H7 (cell line): ENCODE data around the gene PSAPL1. TPM values are rescaled to one million over a fixed set of nuclear protein-coding genes. Genes with fewer than 3 reads are reported as not detected.

Experiments used
- DNase-seq: peaks from one replicate; pipeline ENCODE4 v3.0.0; 2012
- H3K27me3 ChIP-seq: 2 replicates; pipeline ENCODE4 v1.6.0; 2011; ENCODE audit warnings: mild to moderate bottlenecking, low read length; ENCODE audit not compliant: control insufficient read depth, insufficient read depth
- H3K36me3 ChIP-seq: replicated peaks from 2 replicates; pipeline ENCODE4 v1.5.1; 2011; ENCODE audit warnings: low read length; ENCODE audit not compliant: control insufficient read depth, insufficient read depth
- H3K4me3 ChIP-seq: 2 replicates; pipeline ENCODE4 v1.5.1; 2011; ENCODE audit warnings: low read depth, mild to moderate bottlenecking, control low read depth, low read length, moderate library complexity; ENCODE audit not compliant: insufficient read depth
- total RNA-seq: library from RNA; depleted of rRNA; stranded (reverse); fragments of >200 nt; shearing (Covaris generic); gene quantifications from 2 replicates; pipeline ENCODE4 v1.2.3, GENCODE V29; 2014; rRNA removed

PSAPL1 gene
- total RNA-seq, 1 experiment from 2014 or later: 0.14 TPM

GRCh38 chr4:7384003-7384928, 50.5 kb downstream of the PSAPL1 start:
- Histone ChIP-seq H3K27me3 (no peaks in the 10 kb centered on the region), H3K36me3 (no peaks in the 10 kb centered on the region), H3K4me3 (no peak overlapping the region)
- DNase-seq: peak; percentile 43

GRCh38 chr4:7383266-7383665, 51.5 kb downstream of the PSAPL1 start:
- Histone ChIP-seq H3K27me3 (no peaks in the 10 kb centered on the region), H3K4me3 (no peak overlapping the region), H3K36me3 (no peaks in the 10 kb centered on the region)
- peak; percentile 39 for DNase-seq

- DNase-seq: peak; percentile 48
Observed at GRCh38 chr4:7382634-7383014, 52.1 kb downstream of the PSAPL1 start.

GRCh38 chr4:7381890-7382633, 52.7 kb downstream of the PSAPL1 start:
- peak; percentile 34 for DNase-seq

More at GRCh38 chr4:7382634-7383014, 52.1 kb downstream of the PSAPL1 start:
- Histone ChIP-seq H3K36me3 (no peaks in the 10 kb centered on the region), H3K4me3 (no peak overlapping the region), H3K27me3 (no peaks in the 10 kb centered on the region)

GRCh38 chr4:7381221-7381889, 53.4 kb downstream of the PSAPL1 start:
- Histone ChIP-seq H3K27me3 (no peaks in the 10 kb centered on the region), H3K4me3 (no peak overlapping the region), H3K36me3 (no peaks in the 10 kb centered on the region)
- peak; percentile 61 for DNase-seq

More at GRCh38 chr4:7381890-7382633, 52.7 kb downstream of the PSAPL1 start:
- Histone ChIP-seq H3K27me3 (no peaks in the 10 kb centered on the region), H3K4me3 (no peak overlapping the region), H3K36me3 (no peaks in the 10 kb centered on the region)

Other genes starting within 250 kb of the PSAPL1 start
- 2.0 and 4.9 TPM in 2 replicates for gene SORCS2, start 242.4 kb downstream of the PSAPL1 start, total RNA-seq